ENCODE data around the gene IER3.
"Not testable (repeated sequence)": the region's sequence is repeated elsewhere in the genome, so short reads cannot be mapped to it uniquely, and the experiment has no call there.

Gene IER3

DNA sequence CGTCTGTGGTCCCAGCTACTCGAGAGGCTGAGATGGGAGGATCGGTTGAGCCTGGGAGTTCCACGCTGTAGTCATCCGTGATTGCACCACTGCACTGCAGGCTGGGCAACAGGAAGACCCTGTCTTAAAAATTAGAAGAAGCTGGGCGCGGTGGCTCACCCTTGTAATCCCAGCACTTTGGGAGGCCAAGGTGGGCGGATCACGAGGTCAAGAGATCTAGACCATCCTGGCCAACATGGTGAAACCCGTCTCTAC, 22.4 kb downstream of the IER3 start:
- not testable (repeated sequence) for H3K27me3 ChIP-seq (ENCODE audit: insufficient read depth, low read length); H2AFZ ChIP-seq (ENCODE audit: low read length, unreplicated experiment)
- peaks cover 38% of the 10 kb centered on the region for H3K4me1 ChIP-seq (ENCODE audit: control insufficient read depth, insufficient read depth, low read length, unreplicated experiment)
- H3K79me2 ChIP-seq (ENCODE audit: control insufficient read depth, insufficient read depth, low read length, unreplicated experiment) = peaks cover 60% of the 10 kb centered on the region
- peaks cover 31% of the 10 kb centered on the region for H3K36me3 ChIP-seq (ENCODE audit: insufficient read depth, low read length)
- H3K27ac ChIP-seq (ENCODE audit: low read depth, low read length) = peak overlapping the region; percentile 97
- H3K4me3 ChIP-seq (ENCODE audit: low read depth, low read length) = peak overlapping the region; percentile 80

DNA sequence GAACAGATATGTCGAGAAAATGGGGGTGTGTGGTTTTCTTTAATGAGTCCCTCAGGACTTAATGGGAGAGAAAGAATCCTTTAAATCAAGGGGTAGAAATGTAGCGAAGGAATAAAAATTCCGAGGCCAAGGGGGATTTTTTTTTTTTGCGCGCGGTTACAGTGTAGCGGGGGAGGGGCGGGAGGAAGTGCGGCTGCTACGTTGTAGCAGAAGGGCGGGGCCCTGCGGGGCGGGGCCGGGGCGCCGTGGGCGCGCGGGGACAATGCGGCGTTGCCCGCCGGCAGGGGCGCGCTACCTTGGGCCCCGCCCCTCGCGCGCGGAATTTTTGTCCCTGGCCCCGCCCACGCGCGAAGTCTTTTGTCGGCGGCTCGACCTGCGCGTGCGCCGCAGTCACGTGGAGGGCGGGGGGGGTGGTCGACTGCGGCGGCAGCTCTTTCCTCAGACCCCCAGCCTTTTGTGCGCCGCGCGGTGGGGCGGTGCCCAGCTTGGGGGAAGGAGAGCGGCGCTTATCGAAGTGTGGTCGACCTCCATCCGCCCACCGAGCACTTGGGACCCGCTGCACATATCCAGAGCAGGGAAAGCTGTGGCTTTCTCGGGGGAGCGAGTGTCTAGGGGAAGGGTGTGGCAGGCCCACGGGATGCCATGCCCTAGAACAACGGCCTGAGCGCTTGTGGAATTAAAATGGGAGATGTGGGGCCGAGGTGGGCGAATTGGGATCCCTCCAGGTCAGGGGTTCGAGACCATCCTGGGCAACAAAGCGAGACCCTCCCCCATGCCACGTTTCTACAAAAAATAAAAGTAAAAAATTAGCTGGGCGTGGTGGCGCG, 22.9 kb downstream of the IER3 start:
- H3K4me1 ChIP-seq (ENCODE audit: control insufficient read depth, insufficient read depth, low read length, unreplicated experiment) = peaks cover 40% of the 10 kb centered on the region
- H3K36me3 ChIP-seq (ENCODE audit: insufficient read depth, low read length) = peaks cover 31% of the 10 kb centered on the region
- peaks cover 66% of the 10 kb centered on the region for H3K79me2 ChIP-seq (ENCODE audit: control insufficient read depth, insufficient read depth, low read length, unreplicated experiment)
- peak overlapping the region; percentile 97 for H3K27ac ChIP-seq (ENCODE audit: low read depth, low read length)
- H3K27me3 ChIP-seq (ENCODE audit: insufficient read depth, low read length) = no peaks in the 10 kb centered on the region
- no peak overlapping the region for H2AFZ ChIP-seq (ENCODE audit: low read length, unreplicated experiment)
- H3K4me3 ChIP-seq (ENCODE audit: low read depth, low read length) = peak overlapping the region; percentile 80

DNA sequence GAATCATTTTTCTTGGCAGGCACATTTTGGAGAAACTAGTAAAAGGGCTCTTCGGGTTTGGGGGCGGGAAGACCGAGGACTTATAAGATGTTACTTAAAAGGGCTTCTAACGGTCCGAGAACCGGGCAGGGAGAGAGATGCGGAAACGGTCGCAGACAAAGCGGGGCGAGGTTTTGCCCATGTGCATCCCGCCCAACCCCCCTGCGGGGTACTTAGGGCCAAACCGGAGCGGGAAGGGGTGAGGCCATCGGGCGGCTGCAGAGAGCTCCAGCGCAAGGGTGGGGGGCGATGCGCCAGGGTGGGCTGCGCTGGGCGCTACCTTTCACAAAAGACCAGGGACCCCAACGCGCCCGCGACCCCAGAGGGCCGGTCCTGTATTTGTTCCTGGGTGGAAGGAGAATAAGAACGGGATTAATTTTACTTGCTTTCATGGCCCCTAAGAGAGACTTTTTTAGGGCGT, 23.6 kb downstream of the IER3 start:
- Histone ChIP-seq H2AFZ (ENCODE audit: low read length, unreplicated experiment) (no peak overlapping the region), H3K36me3 (ENCODE audit: insufficient read depth, low read length) (peaks cover 29% of the 10 kb centered on the region), H3K4me1 (ENCODE audit: control insufficient read depth, insufficient read depth, low read length, unreplicated experiment) (peaks cover 43% of the 10 kb centered on the region)

DNA sequence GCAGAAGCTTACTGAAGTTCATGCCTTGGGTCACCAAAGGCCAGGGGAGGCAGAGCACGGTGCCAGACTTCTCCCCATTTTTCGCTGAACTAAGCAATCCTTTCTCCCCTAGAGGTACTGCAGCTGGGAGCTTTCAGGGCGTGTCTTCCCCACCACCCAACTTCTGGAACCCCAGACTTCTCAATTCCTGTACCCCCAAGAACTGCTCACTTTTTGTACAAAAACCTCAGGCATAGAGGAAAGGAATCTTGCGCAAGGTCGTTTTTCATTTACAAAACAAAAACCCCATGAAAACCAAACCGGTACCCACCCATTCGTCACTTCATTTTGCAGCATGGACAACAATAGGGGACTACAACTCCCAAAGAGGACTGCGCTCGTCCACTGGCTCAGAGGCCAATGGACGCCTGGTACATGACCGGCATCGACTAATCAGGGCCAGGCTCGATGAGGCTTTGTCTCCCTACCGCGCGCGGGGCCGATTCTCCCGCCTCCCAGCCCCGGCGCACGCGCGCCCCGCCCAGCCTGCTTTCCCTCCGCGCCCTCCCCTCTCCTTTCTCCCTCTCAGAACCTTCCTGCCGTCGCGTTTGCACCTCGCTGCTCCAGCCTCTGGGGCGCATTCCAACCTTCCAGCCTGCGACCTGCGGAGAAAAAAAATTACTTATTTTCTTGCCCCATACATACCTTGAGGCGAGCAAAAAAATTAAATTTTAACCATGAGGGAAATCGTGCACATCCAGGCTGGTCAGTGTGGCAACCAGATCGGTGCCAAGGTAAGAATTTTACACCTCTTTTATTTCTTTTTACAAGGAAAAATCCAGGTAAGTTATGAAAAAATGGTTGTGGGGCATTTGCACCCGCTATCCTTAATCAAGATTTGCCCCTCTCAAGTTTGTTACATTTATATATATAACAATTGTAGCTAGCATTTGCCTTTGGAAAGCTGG, 24.3 kb downstream of the IER3 start, which contains the start of gene TUBB:
Gene TUBB (plus strand): TSS at position 562 of the 947 bp plus-strand sequence. CDS start 155 bp downstream, at position 717.
- peaks cover 39% of the 10 kb centered on the region for H3K4me1 ChIP-seq (ENCODE audit: control insufficient read depth, insufficient read depth, low read length, unreplicated experiment)
- H3K36me3 ChIP-seq (ENCODE audit: insufficient read depth, low read length) = peaks cover 25% of the 10 kb centered on the region; the same call in 1 of the 2 replicates
- peak within 1 kb of the TSS; percentile 57 for H2AFZ ChIP-seq (ENCODE audit: low read length, unreplicated experiment)

More for the DNA sequence above, 23.6 kb downstream of the IER3 start:
- H3K27ac ChIP-seq (ENCODE audit: low read depth, low read length) = peak overlapping the region; percentile 97
- H3K4me3 ChIP-seq (ENCODE audit: low read depth, low read length) = peak overlapping the region; percentile 80
- no peaks in the 10 kb centered on the region for H3K27me3 ChIP-seq (ENCODE audit: insufficient read depth, low read length)
- peaks cover 72% of the 10 kb centered on the region for H3K79me2 ChIP-seq (ENCODE audit: control insufficient read depth, insufficient read depth, low read length, unreplicated experiment)

DNA sequence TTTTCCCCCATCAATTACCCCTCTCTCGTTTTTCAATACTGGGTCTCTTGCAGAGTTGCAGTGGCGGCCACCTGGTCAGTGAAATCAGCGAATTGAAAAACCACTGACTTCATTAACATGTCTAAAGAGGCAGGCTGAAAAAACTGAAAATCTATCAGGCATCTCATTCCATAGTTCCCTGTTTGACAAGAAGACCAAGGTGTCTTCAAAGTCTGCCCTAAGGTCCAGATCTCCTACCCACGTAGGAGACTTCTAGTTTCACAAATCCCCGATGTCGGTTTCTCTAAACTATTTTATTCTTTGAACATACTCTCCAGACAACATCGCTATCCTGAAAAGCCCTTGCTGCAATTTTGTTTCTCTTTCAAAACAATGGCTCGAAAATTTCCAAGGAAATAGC, 25.0 kb downstream of the IER3 start:
- peaks cover 26% of the 10 kb centered on the region; the same call in 1 of the 2 replicates for H3K36me3 ChIP-seq (ENCODE audit: insufficient read depth, low read length)
- H2AFZ ChIP-seq (ENCODE audit: low read length, unreplicated experiment) = peak overlapping the region; percentile 57
- H3K4me1 ChIP-seq (ENCODE audit: control insufficient read depth, insufficient read depth, low read length, unreplicated experiment) = peaks cover 32% of the 10 kb centered on the region
- peak overlapping the region; percentile 80 for H3K4me3 ChIP-seq (ENCODE audit: low read depth, low read length)
- H3K27me3 ChIP-seq (ENCODE audit: insufficient read depth, low read length) = no peaks in the 10 kb centered on the region
- H3K79me2 ChIP-seq (ENCODE audit: control insufficient read depth, insufficient read depth, low read length, unreplicated experiment) = peaks cover 74% of the 10 kb centered on the region
- H3K27ac ChIP-seq (ENCODE audit: low read depth, low read length) = peak overlapping the region; percentile 73

More for the DNA sequence above, 24.3 kb downstream of the IER3 start, which contains the start of gene TUBB:
- Histone ChIP-seq H3K27me3 (ENCODE audit: insufficient read depth, low read length) (no peaks in the 10 kb centered on the region), H3K79me2 (ENCODE audit: control insufficient read depth, insufficient read depth, low read length, unreplicated experiment) (peaks cover 77% of the 10 kb centered on the region), H3K27ac (ENCODE audit: low read depth, low read length) (peak within 1 kb of the TSS; percentile 97), H3K4me3 (ENCODE audit: low read depth, low read length) (peak within 1 kb of the TSS; percentile 80)

DNA sequence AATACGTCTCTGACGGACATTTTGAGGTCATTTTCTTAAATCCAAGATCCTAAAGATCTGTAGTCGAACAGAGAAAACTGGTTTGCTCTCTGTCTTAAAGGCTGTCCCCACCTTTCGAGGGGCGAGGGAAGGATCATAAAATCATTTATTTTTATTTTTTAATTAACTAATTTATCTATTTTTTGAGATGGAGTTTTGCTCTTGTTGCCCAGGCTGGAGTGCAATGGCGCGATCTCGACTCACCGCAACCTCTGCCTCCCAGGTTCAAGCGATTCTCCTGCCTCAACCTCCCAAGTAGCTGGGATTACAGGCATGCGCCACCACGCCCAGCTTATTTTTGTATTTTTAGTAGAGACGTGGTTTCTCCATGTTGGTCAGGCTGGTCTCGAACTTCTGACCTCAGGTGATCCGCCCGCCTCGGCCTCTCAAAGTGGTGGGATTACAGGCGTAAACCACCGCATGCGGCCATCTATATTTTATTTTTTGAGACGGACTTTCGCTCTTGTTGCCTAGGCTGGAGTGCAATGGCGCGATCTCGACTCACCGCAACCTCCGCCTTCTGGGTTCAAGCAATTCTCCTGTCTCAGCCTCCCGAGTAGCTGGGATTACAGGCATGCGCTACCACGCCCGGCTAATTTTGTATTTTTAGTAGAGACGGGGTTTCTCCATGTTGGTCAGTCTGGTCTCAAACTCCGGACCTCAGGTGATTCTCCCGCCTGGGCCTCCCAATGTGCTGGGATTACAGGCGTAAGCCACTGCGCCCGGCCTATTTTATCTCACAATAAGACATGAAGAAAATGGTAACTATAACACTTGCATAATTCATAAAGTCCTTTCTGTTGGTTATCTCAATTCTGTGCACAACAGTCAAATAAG, 26.3 kb downstream of the IER3 start:
- H3K4me3 ChIP-seq (ENCODE audit: low read depth, low read length) = peak overlapping the region; percentile 73
- not testable (repeated sequence) for H3K27me3 ChIP-seq (ENCODE audit: insufficient read depth, low read length)
- H3K79me2 ChIP-seq (ENCODE audit: control insufficient read depth, insufficient read depth, low read length, unreplicated experiment) = peaks cover 62% of the 10 kb centered on the region
- peak overlapping the region; percentile 47 for H2AFZ ChIP-seq (ENCODE audit: low read length, unreplicated experiment)
- H3K36me3 ChIP-seq (ENCODE audit: insufficient read depth, low read length) = peaks cover 34% of the 10 kb centered on the region; the same call in 1 of the 2 replicates
- peaks cover 21% of the 10 kb centered on the region for H3K4me1 ChIP-seq (ENCODE audit: control insufficient read depth, insufficient read depth, low read length, unreplicated experiment)
- peak overlapping the region; percentile 92 for H3K27ac ChIP-seq (ENCODE audit: low read depth, low read length)

DNA sequence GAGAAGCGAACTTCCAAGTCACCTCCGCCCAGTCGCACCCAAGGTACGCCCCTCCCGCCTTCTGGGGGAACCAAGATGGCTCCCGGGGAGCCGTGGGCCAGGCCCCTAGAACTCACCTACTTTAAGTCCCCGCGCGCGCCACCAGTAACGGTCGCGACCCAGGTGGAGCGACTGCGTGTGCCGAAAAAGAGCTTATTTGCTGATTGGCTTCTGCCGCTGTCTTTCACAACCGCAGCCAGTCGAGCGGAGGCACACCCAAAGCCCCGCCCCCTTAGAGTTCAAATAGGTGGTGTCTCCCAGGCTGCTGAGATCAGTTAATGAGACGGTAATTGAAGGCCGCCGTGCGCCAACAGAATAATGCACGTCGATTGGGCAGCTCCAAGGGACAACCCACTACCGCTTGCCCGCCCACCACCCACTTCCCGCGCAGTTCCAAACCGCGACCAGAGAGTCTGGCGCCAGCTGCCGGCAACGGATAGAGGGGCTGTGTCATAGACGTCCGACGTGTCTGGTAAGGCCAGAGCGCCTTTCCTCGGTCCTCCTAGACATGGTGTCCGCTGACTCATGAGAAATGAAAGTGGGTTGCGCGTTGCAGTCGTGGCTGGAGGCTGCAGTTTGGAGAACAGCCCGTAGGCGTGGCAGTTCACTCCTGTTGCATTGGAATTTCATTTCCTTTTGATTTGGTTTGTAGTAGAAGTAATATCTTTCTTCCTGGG, 27.1 kb downstream of the IER3 start, which contains the start of gene MDC1:
Gene MDC1 (minus strand): TSS at position 153 of the 716 bp plus-strand sequence. CDS start 2,106 bp downstream, outside the sequence.
- Histone ChIP-seq H3K27me3 (ENCODE audit: insufficient read depth, low read length) (no peaks in the 10 kb centered on the region), H2AFZ (ENCODE audit: low read length, unreplicated experiment) (peak within 1 kb of the TSS; percentile 47), H3K36me3 (ENCODE audit: insufficient read depth, low read length) (peaks cover 36% of the 10 kb centered on the region; the same call in 1 of the 2 replicates), H3K4me3 (ENCODE audit: low read depth, low read length) (peak within 1 kb of the TSS; percentile 78), H3K79me2 (ENCODE audit: control insufficient read depth, insufficient read depth, low read length, unreplicated experiment) (peaks cover 54% of the 10 kb centered on the region), H3K27ac (ENCODE audit: low read depth, low read length) (peak within 1 kb of the TSS; percentile 92), H3K4me1 (ENCODE audit: control insufficient read depth, insufficient read depth, low read length, unreplicated experiment) (peaks cover 17% of the 10 kb centered on the region)

DNA sequence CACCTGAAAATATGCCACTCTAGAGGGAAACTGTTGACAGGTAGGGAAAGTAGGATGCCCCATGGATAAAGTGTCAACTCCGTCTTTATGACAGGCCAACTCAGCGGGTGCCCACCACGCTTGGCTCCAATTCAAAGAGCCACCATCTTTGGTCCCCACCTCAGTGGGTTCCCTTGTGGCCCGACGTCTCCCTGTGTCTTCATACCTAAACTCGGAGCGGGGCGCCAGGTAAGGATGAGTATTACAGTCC, 27.5 kb downstream of the IER3 start:
- no peaks in the 10 kb centered on the region for H3K27me3 ChIP-seq (ENCODE audit: insufficient read depth, low read length)
- peak overlapping the region; percentile 79 for H3K27ac ChIP-seq (ENCODE audit: low read depth, low read length)
- H2AFZ ChIP-seq (ENCODE audit: low read length, unreplicated experiment) = peak overlapping the region; percentile 41
- H3K36me3 ChIP-seq (ENCODE audit: insufficient read depth, low read length) = peaks cover 36% of the 10 kb centered on the region; the same call in 1 of the 2 replicates
- H3K4me1 ChIP-seq (ENCODE audit: control insufficient read depth, insufficient read depth, low read length, unreplicated experiment) = peaks cover 17% of the 10 kb centered on the region
- H3K4me3 ChIP-seq (ENCODE audit: low read depth, low read length) = peak overlapping the region; percentile 78
- peaks cover 50% of the 10 kb centered on the region for H3K79me2 ChIP-seq (ENCODE audit: control insufficient read depth, insufficient read depth, low read length, unreplicated experiment)

DNA sequence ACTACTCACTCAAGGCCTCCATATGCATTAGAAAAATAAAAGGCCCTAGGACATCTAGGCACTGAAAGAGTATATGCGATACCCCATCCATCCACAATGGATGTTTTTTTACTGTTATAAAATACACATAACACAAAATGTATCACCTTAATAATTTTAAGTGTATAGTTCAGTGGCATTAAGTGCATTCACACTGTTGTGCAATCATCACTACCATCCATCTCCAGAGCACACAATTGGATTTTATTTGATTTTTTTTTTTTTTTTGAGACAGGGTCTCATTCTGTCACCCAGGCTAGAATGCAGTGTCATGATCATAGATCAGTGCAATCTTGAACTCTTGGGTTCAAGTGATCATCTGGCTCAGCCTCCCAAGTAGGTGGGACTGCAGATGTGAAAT, 30.1 kb downstream of the IER3 start:
- Histone ChIP-seq H3K4me1 (ENCODE audit: control insufficient read depth, insufficient read depth, low read length, unreplicated experiment) (peaks cover 17% of the 10 kb centered on the region), H2AFZ (ENCODE audit: low read length, unreplicated experiment) (no peak overlapping the region), H3K4me3 (ENCODE audit: low read depth, low read length) (no peak overlapping the region), H3K79me2 (ENCODE audit: control insufficient read depth, insufficient read depth, low read length, unreplicated experiment) (peaks cover 29% of the 10 kb centered on the region), H3K36me3 (ENCODE audit: insufficient read depth, low read length) (peaks cover 48% of the 10 kb centered on the region), H3K27me3 (ENCODE audit: insufficient read depth, low read length) (no peaks in the 10 kb centered on the region), H3K27ac (ENCODE audit: low read depth, low read length) (no peak overlapping the region)

Data from ACC112 (cell line).